ENCODE results near the gene DHH.

GRCh38 chr12:49126852-49127763 lies 32.5 kb upstream of the DHH start:
- TF ChIP-seq CTCF (IDR thresholded peaks at IDR 0.05) (no peak), POLR2AphosphoS5 (IDR thresholded peaks at IDR 0.05) (no peak), POLR2A (IDR thresholded peaks at IDR 0.05) (no peak), EP300 (IDR thresholded peaks at IDR 0.05) (no peak)

Measured in suprapubic skin (tissue), 4 donors.